GM18499 (cell line): ENCODE data around the gene STAG3.
A peak's percentile ranks its signal among the peaks of the same experiment; 100 is the strongest.
"Not testable (repeated sequence)": the region's sequence is repeated elsewhere in the genome, so short reads cannot be mapped to it uniquely, and the experiment has no call there.

ENCODE experiments used
- ATAC-seq: cut with Tn5 transposase; IDR thresholded peaks from one replicate; pipeline ENCODE4 v1.9.1; 2021; ENCODE audit warnings: moderate number of reproducible peaks; ENCODE audit not compliant: insufficient read depth, unreplicated experiment

STAG3 gene

GRCh38 chr7:100173806-100174495 is 3.8 kb upstream of the STAG3 start:
- no peak for ATAC-seq

DNA sequence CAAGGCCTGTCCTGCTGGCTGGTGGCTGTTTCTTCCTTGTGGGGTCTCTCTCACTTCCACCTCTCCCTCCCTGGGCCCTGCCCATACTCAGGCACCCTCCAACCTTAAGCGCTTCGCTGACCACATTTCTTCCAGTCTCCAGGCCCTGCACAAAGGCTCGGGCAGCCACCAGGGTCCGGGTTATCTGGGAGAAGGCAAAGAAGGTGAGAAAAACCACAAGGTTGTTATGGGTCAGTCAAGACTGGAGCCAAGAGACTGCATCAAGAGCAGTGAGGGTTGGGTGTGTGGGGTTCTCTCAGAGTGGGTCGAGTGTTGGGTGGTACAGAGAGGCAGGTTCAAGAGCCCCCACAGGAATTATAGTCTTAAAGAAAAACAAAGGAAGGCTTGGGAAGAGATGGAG is 3.1 kb upstream of the STAG3 start:
- no peak for ATAC-seq

GRCh38 chr7:100175296-100175935 is 2.3 kb upstream of the STAG3 start:
- no peak for ATAC-seq

DNA sequence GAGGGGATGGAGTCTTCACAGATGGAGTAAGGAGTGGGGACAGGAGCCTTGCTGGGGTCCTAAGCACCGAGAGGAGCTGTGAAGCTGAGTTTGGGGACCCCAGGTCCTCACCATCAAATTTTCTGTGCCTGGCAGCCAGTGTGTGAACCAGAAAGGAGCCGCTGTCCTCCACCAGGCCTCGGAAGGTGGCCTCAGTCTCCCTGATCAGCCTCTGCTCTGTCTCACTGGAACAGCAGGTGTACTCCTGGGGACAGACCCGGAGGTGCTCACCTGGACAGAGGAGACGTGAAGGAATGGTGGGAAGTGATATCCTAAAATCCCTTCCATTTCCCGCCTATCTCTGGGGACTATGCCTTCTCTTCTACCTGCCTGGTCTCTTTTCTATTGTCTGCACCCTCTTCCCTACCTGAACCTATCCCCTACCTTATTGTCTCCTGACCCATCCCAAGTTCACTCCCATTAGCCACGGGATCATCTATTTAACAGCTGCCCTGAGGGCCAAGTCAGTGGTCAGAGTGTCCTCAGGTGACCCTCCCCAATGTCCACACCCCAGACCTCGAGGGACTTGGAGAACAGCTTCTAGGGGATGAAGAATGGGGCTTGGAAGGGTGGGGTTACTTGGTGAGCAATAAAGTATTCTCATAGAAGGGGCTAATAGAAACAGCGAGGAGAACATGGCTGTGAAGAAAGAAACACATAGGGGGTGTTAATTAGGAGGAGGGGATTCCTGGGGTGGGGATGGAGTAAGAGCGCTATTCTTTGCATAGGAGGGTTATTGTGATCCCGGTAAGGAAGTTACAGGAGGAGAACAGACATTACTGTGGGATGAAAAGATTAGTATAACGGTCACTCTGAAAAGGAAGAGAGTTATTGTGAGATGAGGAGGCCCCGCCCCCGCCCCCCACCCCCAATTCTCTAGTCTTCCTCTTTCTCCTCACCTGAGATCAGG is 1.3 kb upstream of the STAG3 start:
- no peak for ATAC-seq

- not testable (repeated sequence) for ATAC-seq
These were observed 2.4 kb downstream of the STAG3 start for GRCh38 chr7:100180084-100180483.

- ATAC-seq = not testable (repeated sequence)
These were observed 4.9 kb downstream of the STAG3 start for GRCh38 chr7:100182616-100183015.

- not testable (repeated sequence) for ATAC-seq
These were observed 5.4 kb downstream of the STAG3 start for GRCh38 chr7:100183090-100183489.

GRCh38 chr7:100185726-100186125 is 8.0 kb downstream of the STAG3 start:
- no peak for ATAC-seq

GRCh38 chr7:100189061-100189460 is 11.3 kb downstream of the STAG3 start:
- ATAC-seq = no peak

DNA sequence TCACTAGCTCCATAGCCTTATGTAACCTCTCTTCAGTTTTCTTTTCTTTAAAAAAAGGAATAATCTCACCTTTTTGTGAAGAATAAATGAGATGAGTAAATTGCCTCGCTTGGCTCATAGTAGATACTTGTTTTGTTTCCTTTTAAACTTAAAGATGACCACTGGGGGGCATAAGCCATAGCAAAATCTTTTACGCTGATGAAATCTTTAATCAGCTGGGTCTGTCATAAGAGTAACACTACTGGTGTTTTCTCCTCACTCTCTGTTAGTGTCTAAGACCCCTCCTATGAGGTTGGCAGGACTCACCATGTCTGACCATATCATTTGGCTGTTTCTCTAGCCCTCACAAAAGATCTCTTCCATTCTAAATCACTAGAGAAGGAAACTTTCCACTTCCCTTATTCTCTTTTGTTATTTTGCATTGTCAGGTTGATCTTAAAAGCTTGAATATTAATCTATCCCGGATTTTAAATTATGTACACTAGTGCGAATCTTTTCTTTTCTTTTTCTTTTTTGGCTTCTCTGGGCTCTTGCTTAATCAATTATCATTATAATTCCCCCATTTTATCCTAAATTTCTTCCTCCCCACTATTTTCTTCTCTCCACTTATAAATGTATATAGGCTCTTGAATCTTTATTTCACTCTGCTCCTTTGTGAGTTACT is 12.5 kb downstream of the STAG3 start:
- no peak for ATAC-seq

GRCh38 chr7:100191775-100192174 is 14.1 kb downstream of the STAG3 start:
- ATAC-seq = no peak

DNA sequence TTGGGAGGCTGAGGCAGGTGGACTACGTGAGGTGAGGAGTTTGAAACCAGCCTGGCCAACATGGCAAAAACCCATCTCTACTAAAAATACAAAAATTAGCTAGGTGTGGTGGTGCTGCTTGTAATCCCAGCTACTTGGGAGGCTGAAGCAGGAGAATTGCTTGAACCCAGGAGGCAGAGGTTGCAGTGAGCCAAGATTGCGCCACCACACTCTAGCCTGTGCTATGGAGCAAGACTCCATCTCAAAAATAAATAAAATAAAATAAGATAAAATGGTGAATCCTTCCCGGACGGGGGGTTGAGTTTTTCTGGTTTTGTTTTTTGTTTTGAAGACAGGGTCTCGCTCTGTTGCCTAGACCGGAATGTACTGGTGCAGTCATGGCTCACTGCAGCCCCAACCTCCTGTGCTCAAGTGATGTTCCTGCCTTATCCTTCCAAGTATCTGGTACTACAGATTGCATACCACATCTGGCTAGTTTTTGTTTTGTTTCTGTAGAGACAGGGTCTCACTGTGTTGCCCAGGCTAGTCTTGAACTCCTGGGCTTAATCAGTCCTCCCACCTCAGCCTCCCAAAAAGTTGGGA is 14.7 kb downstream of the STAG3 start:
- not testable (repeated sequence) for ATAC-seq

- ATAC-seq = no peak
These were observed 15.3 kb downstream of the STAG3 start for GRCh38 chr7:100192969-100193368.

DNA sequence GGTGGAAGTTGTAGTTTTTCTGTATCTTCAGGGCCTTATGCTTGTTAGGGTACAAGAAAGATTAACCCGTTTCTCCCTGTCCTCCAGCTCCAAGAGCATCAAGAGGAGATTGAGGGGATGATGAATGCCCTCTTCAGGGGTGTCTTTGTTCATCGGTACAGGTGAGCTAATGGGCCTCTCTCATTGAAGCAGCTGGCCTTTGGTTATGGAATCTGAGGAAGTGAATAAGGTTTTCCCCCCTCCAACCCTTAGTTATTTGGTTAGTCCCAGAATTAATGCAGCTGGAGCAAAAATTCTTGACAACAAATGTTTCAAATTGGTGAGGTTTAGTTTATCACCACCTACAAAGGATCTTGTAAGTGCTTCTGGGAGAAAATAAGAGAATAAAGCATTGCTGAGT is 17.5 kb downstream of the STAG3 start:
- ATAC-seq = no peak

- ATAC-seq = peak; percentile 38
These were observed 18.2 kb downstream of the STAG3 start for GRCh38 chr7:100195901-100196322.

DNA sequence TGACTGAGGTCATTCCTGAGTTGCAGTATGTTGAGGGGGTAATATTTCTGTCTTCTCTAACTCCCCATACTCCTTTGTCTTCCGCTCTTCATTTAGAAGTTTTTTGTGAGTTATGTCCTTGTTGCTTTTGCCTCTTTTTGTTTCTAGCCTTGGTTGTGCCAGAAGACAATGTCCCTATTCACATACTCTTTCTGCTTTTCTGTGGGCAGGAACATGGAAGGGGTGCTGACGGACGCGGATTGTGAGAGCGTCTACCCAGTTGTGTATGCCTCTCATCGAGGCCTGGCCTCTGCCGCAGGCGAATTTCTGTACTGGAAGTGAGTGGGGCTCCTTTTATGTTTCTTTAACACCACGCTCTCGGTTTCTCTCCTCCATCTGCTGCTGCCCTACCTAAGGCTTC is 20.5 kb downstream of the STAG3 start:
- ATAC-seq = no peak

DNA sequence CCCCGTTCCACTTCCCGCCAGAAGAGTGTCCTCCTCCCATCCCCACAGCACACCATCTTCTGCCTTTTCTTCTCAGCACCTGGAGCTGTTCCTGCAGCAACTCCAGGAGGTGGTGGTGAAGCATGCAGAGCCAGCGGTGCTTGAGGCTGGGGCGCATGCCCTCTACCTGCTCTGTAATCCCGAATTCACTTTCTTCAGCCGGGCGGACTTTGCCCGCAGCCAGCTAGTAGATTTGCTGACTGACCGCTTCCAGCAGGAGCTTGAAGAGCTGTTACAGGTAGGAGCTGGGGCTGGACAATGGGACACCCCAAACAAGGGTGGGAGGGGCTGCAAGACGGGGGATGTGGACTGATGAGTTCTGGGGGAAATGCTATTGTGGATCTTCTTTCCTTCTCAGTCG is 23.0 kb downstream of the STAG3 start:
- no peak for ATAC-seq

DNA sequence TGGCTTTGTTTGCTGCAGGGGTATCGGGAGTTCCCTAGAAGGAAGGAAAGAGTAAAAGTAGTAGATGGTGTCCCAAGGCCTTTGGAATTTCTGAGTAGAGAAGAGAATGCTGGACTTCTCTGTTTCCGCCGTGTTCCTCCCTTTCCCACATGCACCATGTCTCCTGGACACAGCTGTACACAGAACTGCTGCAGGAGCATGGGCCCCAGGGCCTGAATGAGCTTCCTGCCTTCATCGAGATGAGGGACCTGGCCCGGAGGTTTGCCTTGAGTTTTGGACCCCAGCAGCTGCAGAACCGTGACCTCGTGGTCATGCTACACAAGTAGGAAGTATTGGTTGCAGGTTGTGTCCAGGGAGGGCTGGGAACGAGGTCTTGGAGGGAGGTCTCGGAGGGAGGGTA is 26.7 kb downstream of the STAG3 start:
- ATAC-seq = no peak

DNA sequence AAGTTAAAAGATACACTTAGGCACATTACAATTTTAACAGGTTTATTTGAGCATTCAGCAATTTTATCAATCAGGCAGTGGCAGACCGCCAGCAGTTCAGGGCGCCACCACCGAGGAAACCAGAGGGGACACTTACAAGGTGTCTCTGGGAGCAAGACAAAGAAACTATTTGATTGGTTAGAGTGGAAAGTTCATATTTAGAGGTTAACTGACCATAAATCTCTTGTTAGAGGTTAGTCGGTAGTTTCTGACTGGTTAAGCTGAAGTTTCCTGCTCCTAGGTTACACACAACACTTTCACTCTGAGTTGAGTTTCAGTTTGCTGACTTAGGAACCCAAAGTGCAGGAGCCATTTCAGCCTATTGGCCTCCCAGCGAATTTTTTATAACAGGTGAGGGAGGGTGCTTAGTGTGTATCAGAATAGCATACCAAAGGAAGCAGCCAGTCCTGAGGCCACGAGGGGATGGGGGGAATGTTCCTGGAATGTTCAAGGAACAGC is 31.2 kb downstream of the STAG3 start:
- ATAC-seq = peak; percentile 75

GRCh38 chr7:100209493-100209892 is 31.8 kb downstream of the STAG3 start:
- no peak for ATAC-seq
